K562 (cell line): ENCODE measurements around the gene RFX7. TPM values are rescaled to one million over a fixed set of nuclear protein-coding genes. Genes with fewer than 3 reads are reported as not detected.

Experiments
- ATAC-seq: fragments of 200-7000 bp; cut with Tn5 transposase; 3 replicates; pipeline ENCODE4 v1.9.1; 2020; ENCODE audit warnings: moderate library complexity
- BruUV-seq: library from RNA; stranded (reverse); fragments of 400-500 nt; replicated peaks from 2 replicates; lab custom pipeline; 2021; lab: Mats Ljungman, UMichigan
- CTCF ChIA-PET: fragments of 300-600 bp; formaldehyde crosslinking; extraction: SDS; loops from one replicate; lab custom pipeline; 2021; ENCODE audit warnings: low intra/inter-chr PET ratio; lab: Yijun Ruan, JAX
- POLR2A ChIA-PET: fragments of 300-600, 350-650 bp; sonication (Branson Sonifier 250); formaldehyde crosslinking; extraction: SDS; loops from one replicate; lab custom pipeline; 2021; ENCODE audit warnings: antibody characterized with exemption, inconsistent platforms; lab: Yijun Ruan, JAX
- DNase-seq, 4 experiments: peaks; one replicate each; pipeline versions ENCODE4 v3.0.0 to v3.0.0-alpha.2; 2011 to 2018; ENCODE audit warnings: low spot score in 3 of 4, mixed read lengths in 3 of 4; ENCODE audit errors: extremely low read depth in 1 of 4
- FAIRE-seq: peaks from 2 replicates; lab custom pipeline; 2011; peaks lifted over from hg19 to GRCh38; lab: Jason Lieb, UNC
- H2AFZ ChIP-seq: 2 replicates; pipeline ENCODE4 v1.6.0; 2011; ENCODE audit warnings: low read depth, low read length, control low read depth, inconsistent platforms
- H3K27ac ChIP-seq: fragments of 200-600 bp; 3 replicates; pipeline ENCODE4 v1.8.0; 2011; ENCODE audit warnings: low read depth, mild to moderate bottlenecking, control low read depth, inconsistent platforms, low read length, moderate library complexity, mixed read lengths; ENCODE audit errors: extremely low read depth
- H3K27me3 ChIP-seq, 2 experiments: fragments of 300-600 bp in 1 of 2; 2 replicates in 1 of 2; 3 replicates in 1 of 2; pipeline versions ENCODE4 v1.6.0 to v1.8.0; 2011; ENCODE audit warnings: inconsistent platforms in 2 of 2, low read length in 2 of 2, mild to moderate bottlenecking in 1 of 2, mixed read lengths in 1 of 2, moderate library complexity in 1 of 2; ENCODE audit not compliant: control insufficient read depth in 2 of 2, insufficient read depth in 2 of 2
- H3K36me3 ChIP-seq: fragments of 300-600 bp; 3 replicates; pipeline ENCODE4 v1.8.0; 2011; ENCODE audit warnings: mild to moderate bottlenecking, low read length, inconsistent platforms; ENCODE audit not compliant: control insufficient read depth, insufficient read depth
- H3K4me1 ChIP-seq, 2 experiments: fragments of 200-600 bp in 1 of 2; replicated peaks in 1 of 2; 2 replicates in 1 of 2; 3 replicates in 1 of 2; pipeline versions ENCODE4 v1.5.1 to v1.8.0; 2011; ENCODE audit warnings: inconsistent platforms in 2 of 2, low read length in 2 of 2, mild to moderate bottlenecking in 1 of 2, mixed read lengths in 1 of 2, moderate library complexity in 1 of 2; ENCODE audit not compliant: control insufficient read depth in 2 of 2, insufficient read depth in 2 of 2
- H3K4me2 ChIP-seq: 2 replicates; pipeline ENCODE4 v1.6.1; 2011; ENCODE audit warnings: low read length, control low read depth, inconsistent platforms, mixed read lengths; ENCODE audit not compliant: insufficient read depth
- H3K4me3 ChIP-seq: fragments of 200-600 bp; sonication (generic), shearing (Covaris generic); 2 replicates; pipeline ENCODE4 v1.5.1; 2016; ENCODE audit warnings: control low read depth, inconsistent platforms
- H3K79me2 ChIP-seq: fragments of 200-600 bp; 3 replicates; pipeline ENCODE4 v1.8.0; 2011; ENCODE audit warnings: low read length, inconsistent platforms; ENCODE audit not compliant: control insufficient read depth, insufficient read depth
- H3K9ac ChIP-seq, 2 experiments: 2 replicates each; pipeline versions ENCODE4 v1.6.0 to v1.6.1; 2011; ENCODE audit warnings: low read depth in 2 of 2, low read length in 2 of 2, control low read depth in 1 of 2, inconsistent platforms in 1 of 2, mild to moderate bottlenecking in 1 of 2, mixed read lengths in 1 of 2; ENCODE audit not compliant: insufficient read depth in 1 of 2
- H3K9me1 ChIP-seq: one replicate; pipeline ENCODE4 v1.6.0; 2011; ENCODE audit warnings: inconsistent platforms, mild to moderate bottlenecking, low read length, moderate library complexity; ENCODE audit not compliant: control insufficient read depth, insufficient read depth
- H3K9me3 ChIP-seq: replicated peaks from 2 replicates; pipeline ENCODE4 v1.5.1; 2011; ENCODE audit warnings: low read depth, low read length, inconsistent platforms; ENCODE audit not compliant: control insufficient read depth, insufficient read depth
- H4K20me1 ChIP-seq: replicated peaks from 2 replicates; pipeline ENCODE4 v1.6.1; 2011; ENCODE audit warnings: low read length, inconsistent platforms, mixed read lengths; ENCODE audit not compliant: control insufficient read depth, insufficient read depth
- BDP1 ChIP-seq: IDR thresholded peaks from 3 replicates; pipeline ENCODE4 v1.6.1; 2011; ENCODE audit not compliant: insufficient read length, insufficient read depth
- ESRRA ChIP-seq: fragments of 450-650 bp; IDR thresholded peaks from 2 replicates; pipeline ENCODE4 v1.6.1; 2014; ENCODE audit warnings: low read depth, mild to moderate bottlenecking, moderate library complexity, borderline replicate concordance
- KAT2B ChIP-seq: IDR thresholded peaks from one replicate; pipeline ENCODE4 v1.6.1; 2012; ENCODE audit warnings: low read depth, mild to moderate bottlenecking, control low read depth, inconsistent platforms, low read length, moderate library complexity
- NR3C1 ChIP-seq: sonication (generic); formaldehyde crosslinking; IDR thresholded peaks from 2 replicates; pipeline ENCODE4 v1.8.1; 2022; ENCODE audit warnings: missing genetic modification reagents
- PCBP2 ChIP-seq: fragments of 200-400 bp; formaldehyde crosslinking; IDR thresholded peaks from 2 replicates; pipeline ENCODE4 v1.6.1; 2018; ENCODE audit warnings: low read length, low read depth, mild to moderate bottlenecking, moderate library complexity; ENCODE audit not compliant: poor library complexity, severe bottlenecking
- PPARD ChIP-seq: fragments of 250-450 bp; sonication (Bioruptor Pico); IDR thresholded peaks from 2 replicates; pipeline ENCODE4 v1.8.0; 2022; ENCODE audit warnings: inconsistent platforms, mild to moderate bottlenecking, moderate library complexity
- SIN3A ChIP-seq, 2 experiments: fragments of 150-350 bp in 1 of 2; IDR thresholded peaks; 2 replicates each; pipeline ENCODE4 v1.6.1; 2011 to 2016; ENCODE audit warnings: borderline replicate concordance in 2 of 2, low read depth in 2 of 2, low read length in 2 of 2, mild to moderate bottlenecking in 2 of 2, moderate library complexity in 2 of 2; ENCODE audit not compliant: control insufficient read depth in 1 of 2
- TARDBP ChIP-seq: fragments of 450-650 bp; IDR thresholded peaks from 2 replicates; pipeline ENCODE4 v1.6.1; 2016
- TFAP4 ChIP-seq: sonication (generic); formaldehyde crosslinking; IDR thresholded peaks from 2 replicates; pipeline ENCODE4 v1.8.0; 2022; ENCODE audit warnings: missing genetic modification reagents, mild to moderate bottlenecking, moderate library complexity, borderline replicate concordance
- ZNF175 ChIP-seq: fragments of 200-800 bp; sonication (Bioruptor generic); IDR thresholded peaks from 2 replicates; pipeline ENCODE4 v1.6.1; 2016; ENCODE audit warnings: low read depth, mild to moderate bottlenecking, missing genetic modification characterization, missing compliant biosample characterization
- ZNF444 ChIP-seq: fragments of 250-450 bp; sonication (Bioruptor Pico); IDR thresholded peaks from 2 replicates; pipeline ENCODE4 v1.4.0; 2020; ENCODE audit warnings: mild to moderate bottlenecking, moderate library complexity
- whole genome bisulfite sequencing: fragments of 100-300 bp; shearing (Covaris generic); methylation state at CpG from one replicate; pipeline ENCODE4 v1.1.6; 2016; ENCODE audit warnings: low coverage, mixed read lengths; ENCODE audit not compliant: insufficient coverage; ENCODE audit errors: missing lambda C conversion rate; 5-methylcytosine and 5-hydroxymethylcytosine counted together
- in situ Hi-C: fragments of 300-500 bp; cut with MboI; formaldehyde crosslinking; loops from 4 replicates; pipeline ENCODE4 v1.15.0; 2018; ENCODE audit warnings: inconsistent platforms, mixed read lengths
- intact Hi-C: fragments of 100-400 bp; cut with micrococcal nuclease; formaldehyde crosslinking; loops from 2 replicates; pipeline ENCODE4 v1.14.2; 2022
- polyA plus RNA-seq, 8 experiments: library from polyadenylated mRNA; depleted of rRNA in 4 of 8; stranded (reverse) in 5 of 8; unstranded in 3 of 8; fragments of >200 nt; fragmentation: Nextera tagmentation in 2 of 8; fragmentation: Illumina TruSeq in 1 of 8; extraction: Ambion mirVana in 2 of 8; extraction: Trizol in 1 of 8; gene quantifications; 2 replicates each; pipeline versions ENCODE4 v1.2.1 to v1.2.3, GENCODE V29; 2011 to 2014; ENCODE audit warnings: inconsistent platforms in 1 of 8, missing spikeins in 1 of 8
- total RNA-seq, 7 experiments: library from RNA; depleted of rRNA in 6 of 7; stranded (reverse); fragments of >200 nt in 6 of 7; fragmentation: Illumina TruSeq in 2 of 7; extraction: Trizol in 2 of 7; gene quantifications; 2 replicates each; pipeline versions ENCODE4 v1.2.1 to v1.2.3, GENCODE V29; 2011 to 2021; ENCODE audit warnings: low replicate concordance in 1 of 7

Gene RFX7
- total and polyA plus RNA-seq, 9 of the 15 experiments (the other 6 are each of a cell fraction or from before 2014, with no cell fraction given): 2.4 to 17.9 (median 6.3) TPM

GRCh38 chr15:56199038-56199437 lies 44.6 kb downstream of the RFX7 start:
- H3K27ac ChIP-seq: no peak overlapping the region
- peaks cover 0 to 8% of the 10 kb centered on the region in 2 experiments; a peak in 2 of 5 replicates for H3K4me1 ChIP-seq
- peaks cover 60% of the 10 kb centered on the region for H3K79me2 ChIP-seq
- no peak for TF ChIP-seq ESRRA
- TF ChIP-seq KAT2B: no peak
- TF ChIP-seq PCBP2: no peak
- TF ChIP-seq ZNF444 (CRISPR knock-in tag): no peak
- TF ChIP-seq ZNF175 (CRISPR knock-in tag): no peak
- TF ChIP-seq PPARD (CRISPR knock-in tag): no peak
- no peak for TF ChIP-seq TARDBP
- TF ChIP-seq SIN3A (IDR thresholded peaks at IDR 0.05; ENCODE audit: borderline replicate concordance in 2 of 2, control insufficient read depth in 1 of 2, low read depth in 2 of 2, low read length in 2 of 2): no peak
- no peak for TF ChIP-seq BDP1
- TF ChIP-seq NR3C1 (CRISPR knock-in tag): no peak
- no peak for TF ChIP-seq TFAP4 (CRISPR knock-in tag)
- no peak overlapping the region for H2AFZ ChIP-seq
- ChIA-PET CTCF (no interaction called here), POLR2A (interaction anchor here (0.6 to 1.2 kb wide), 3 partner anchors 9 to 237 kb away, joined by 3 to 6 read pairs (median 4); no protein-coding TSS in a partner anchor)
- 100% methylated on average over 2 of the region's 2 CpGs for WGBS
- BruUV-seq: no TSS peak
- no peaks in the 10 kb centered on the region for H3K9me3 ChIP-seq
- no peak for ATAC-seq
- H4K20me1 ChIP-seq: no peaks in the 10 kb centered on the region
- intact Hi-C loops: no loop called here
- H3K36me3 ChIP-seq: peaks cover 3% of the 10 kb centered on the region; the same call in 2 of the 3 replicates
- no peaks in the 10 kb centered on the region for H3K9me1 ChIP-seq
- no peak overlapping the region for H3K4me2 ChIP-seq
- no peaks in the 10 kb centered on the region for H3K27me3 ChIP-seq
- FAIRE-seq: no peak
- no peak for DNase-seq
- in situ Hi-C loops: no loop called here
- no peak overlapping the region for H3K9ac ChIP-seq
- H3K4me3 ChIP-seq: no peak overlapping the region
